H4 (cell line): ENCODE data around the gene SOX14. TPM values are rescaled to one million over a fixed set of nuclear protein-coding genes. Genes with fewer than 3 reads are reported as not detected.

Experiments used
- total RNA-seq: library from RNA; depleted of rRNA; stranded (reverse); fragments of >200 nt; shearing (Covaris generic); gene quantifications from 2 replicates; pipeline ENCODE4 v1.2.3, GENCODE V29; 2014; rRNA removed

The SOX14 gene
- total RNA-seq, 1 experiment from 2014 or later, result not detected

Other genes with a start within 250 kb of the SOX14 start
- gene CLDN18, start 245.8 kb downstream of the SOX14 start, total RNA-seq, result not detected in 2 replicates